ENCODE data around the gene PIK3AP1. TPM values are rescaled to one million over a fixed set of nuclear protein-coding genes. Genes with fewer than 3 reads are reported as not detected.
"Not testable (repeated sequence)": the region's sequence is repeated elsewhere in the genome, so short reads cannot be mapped to it uniquely, and the experiment has no call there.

Gene PIK3AP1
- total RNA-seq, 1 experiment from 2014 or later: 1.7 TPM

DNA sequence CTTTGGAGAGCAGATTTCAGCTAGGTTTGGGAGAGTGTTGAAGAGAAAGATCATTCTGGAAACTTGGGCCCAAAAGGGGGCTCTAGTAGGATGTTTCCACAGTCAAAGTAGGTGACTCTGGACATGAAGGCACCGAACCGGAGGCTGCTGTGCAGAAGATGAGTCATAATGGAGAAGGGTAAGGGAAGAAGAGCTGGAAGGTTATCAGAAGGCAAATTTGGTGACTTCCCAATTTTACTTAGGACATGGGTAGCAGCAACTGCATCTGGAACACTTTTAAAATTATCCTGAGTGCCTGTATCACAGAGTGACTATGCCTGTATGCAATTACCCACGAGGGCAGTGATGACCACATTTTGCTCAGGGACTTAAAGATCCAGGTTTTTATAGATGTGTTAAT is 38.8 kb downstream of the PIK3AP1 start:
- Histone ChIP-seq H2AK5ac (ENCODE audit: insufficient read length, low read length) (no peak overlapping the region), H2AFZ (ENCODE audit: low read length) (no peak overlapping the region), H3K9me3 (ENCODE audit: control insufficient read depth, low read depth, low read length) (no peaks in the 10 kb centered on the region), H2BK20ac (ENCODE audit: low read depth, low read length, poor library complexity, severe bottlenecking) (no peak overlapping the region), H2BK120ac (ENCODE audit: low read depth, low read length, poor library complexity, severe bottlenecking) (no peak overlapping the region), H3K27me3 (ENCODE audit: insufficient read depth, low read length) (no peaks in the 10 kb centered on the region), H3K4me1 (ENCODE audit: insufficient read depth, low read length) (no peaks in the 10 kb centered on the region), H2BK15ac (ENCODE audit: low read depth, low read length) (no peak overlapping the region), H3K14ac (ENCODE audit: insufficient read depth, low read length) (no peak overlapping the region), H3K23ac (ENCODE audit: insufficient read length, low read depth, low read length) (no peak overlapping the region), H4K20me1 (ENCODE audit: control insufficient read depth, insufficient read depth, insufficient read length) (no peaks in the 10 kb centered on the region), H4K5ac (ENCODE audit: insufficient read length, low read depth, low read length) (no peak overlapping the region), H2BK12ac (ENCODE audit: insufficient read length, low read depth, low read length) (no peak overlapping the region), H4K91ac (ENCODE audit: insufficient read length, low read depth, low read length) (no peak overlapping the region), H3K4ac (ENCODE audit: low read depth, low read length) (no peak overlapping the region), H3K18ac (ENCODE audit: insufficient read length, low read depth, low read length) (no peak overlapping the region), H3K79me1 (ENCODE audit: insufficient read depth, low read depth, low read length, poor library complexity, severe bottlenecking) (no peaks in the 10 kb centered on the region), H3K56ac (ENCODE audit: insufficient read length, low read depth, low read length) (no peak overlapping the region), H2BK5ac (ENCODE audit: insufficient read length, low read length) (no peak overlapping the region), H4K8ac (replicated peaks; ENCODE audit: insufficient read length, low read depth, low read length) (no peak overlapping the region), H3K4me2 (ENCODE audit: insufficient read depth, insufficient read length, low read length) (no peak overlapping the region), H3K23me2 (ENCODE audit: insufficient read length, low read depth, low read length, poor library complexity, severe bottlenecking) (no peaks in the 10 kb centered on the region), H3K27ac (ENCODE audit: insufficient read length, low read depth, low read length) (no peak overlapping the region), H3K79me2 (ENCODE audit: insufficient read depth, low read length) (no peaks in the 10 kb centered on the region), H3K9ac (ENCODE audit: extremely low read depth, insufficient read length, low read length) (no peak overlapping the region), H3T11ph (ENCODE audit: low read length) (no peak overlapping the region)
- no CpG with 5 or more reads among the region's 3 CpGs for WGBS (ENCODE audit: extremely low coverage, insufficient read length, low lambda C conversion rate)
- Mint-ChIP-seq H3K36me3 (ENCODE audit: insufficient read depth in 1 of 3, low read depth in 3 of 3) (no peaks in the 10 kb centered on the region), H3K4me3 (no peak overlapping the region), H3K4me1 (peaks cover 0 to 2% of the 10 kb centered on the region in 2 experiments; a peak in 1 of 4 replicates), H3K27me3 (ENCODE audit: low read depth) (no peaks in the 10 kb centered on the region), H3K9me3 (no peaks in the 10 kb centered on the region), H3K27ac (no peak overlapping the region)
- TF ChIP-seq CTCF (conservative IDR thresholded peaks at IDR 0.05): no peak
- DNase-seq: no peak

GRCh38 chr10:96680463-96680862 is 39.9 kb downstream of the PIK3AP1 start:
- DNase-seq; H3K23me2 ChIP-seq (ENCODE audit: insufficient read length, low read depth, low read length, poor library complexity, severe bottlenecking); H4K91ac ChIP-seq (ENCODE audit: insufficient read length, low read depth, low read length); H2BK20ac ChIP-seq (ENCODE audit: low read depth, low read length, poor library complexity, severe bottlenecking); H2AK5ac ChIP-seq (ENCODE audit: insufficient read length, low read length); H3T11ph ChIP-seq (ENCODE audit: low read length); H3K79me1 ChIP-seq (ENCODE audit: insufficient read depth, low read depth, low read length, poor library complexity, severe bottlenecking); H2BK15ac ChIP-seq (ENCODE audit: low read depth, low read length); H2BK12ac ChIP-seq (ENCODE audit: insufficient read length, low read depth, low read length); H3K4me3 Mint-ChIP-seq; H3K4me1 Mint-ChIP-seq; H3K9me3 Mint-ChIP-seq; H3K27ac ChIP-seq (ENCODE audit: insufficient read length, low read depth, low read length); H3K18ac ChIP-seq (ENCODE audit: insufficient read length, low read depth, low read length); H3K9ac ChIP-seq (ENCODE audit: extremely low read depth, insufficient read length, low read length); H3K79me2 ChIP-seq (ENCODE audit: insufficient read depth, low read length); H3K14ac ChIP-seq (ENCODE audit: insufficient read depth, low read length); H3K36me3 Mint-ChIP-seq (ENCODE audit: insufficient read depth in 1 of 3, low read depth in 3 of 3); H4K5ac ChIP-seq (ENCODE audit: insufficient read length, low read depth, low read length); H3K4ac ChIP-seq (ENCODE audit: low read depth, low read length); H3K4me2 ChIP-seq (ENCODE audit: insufficient read depth, insufficient read length, low read length); H3K27me3 ChIP-seq (ENCODE audit: insufficient read depth, low read length); H3K27ac Mint-ChIP-seq; H2AFZ ChIP-seq (ENCODE audit: low read length); H3K56ac ChIP-seq (ENCODE audit: insufficient read length, low read depth, low read length); H2BK120ac ChIP-seq (ENCODE audit: low read depth, low read length, poor library complexity, severe bottlenecking); H4K8ac ChIP-seq (replicated peaks; ENCODE audit: insufficient read length, low read depth, low read length); H3K23ac ChIP-seq (ENCODE audit: insufficient read length, low read depth, low read length); H3K27me3 Mint-ChIP-seq (ENCODE audit: low read depth); H3K9me3 ChIP-seq (ENCODE audit: control insufficient read depth, low read depth, low read length); H2BK5ac ChIP-seq (ENCODE audit: insufficient read length, low read length); H3K4me1 ChIP-seq (ENCODE audit: insufficient read depth, low read length); H4K20me1 ChIP-seq (ENCODE audit: control insufficient read depth, insufficient read depth, insufficient read length): not testable (repeated sequence)
- no CpG with 5 or more reads among the region's 1 CpG for WGBS (ENCODE audit: extremely low coverage, insufficient read length, low lambda C conversion rate)

Data from H9 (cell line).